ENCODE results near the gene HHEX.

The HHEX gene

GRCh38 chr10:92693534-92693893 is 3.8 kb downstream of the HHEX start:
- no peak for DNase-seq

GRCh38 chr10:92695679-92696605 is 6.2 kb downstream of the HHEX start:
- DNase-seq, result no peak

- DNase-seq, result no peak
Measured at GRCh38 chr10:92696606-92697383, 7.0 kb downstream of the HHEX start.

GRCh38 chr10:92697663-92698511 is 8.1 kb downstream of the HHEX start:
- no peak for DNase-seq

GRCh38 chr10:92699193-92699517 is 9.4 kb downstream of the HHEX start:
- DNase-seq, result no peak

GRCh38 chr10:92699518-92700381 is 10.0 kb downstream of the HHEX start:
- no peak for DNase-seq

- DNase-seq, result no peak
Measured at GRCh38 chr10:92702301-92702916, 12.7 kb downstream of the HHEX start.

- no peak for DNase-seq
Measured at GRCh38 chr10:92712016-92712889, 22.5 kb downstream of the HHEX start.

GRCh38 chr10:92714152-92714845 is 24.5 kb downstream of the HHEX start:
- DNase-seq, result no peak

- no peak for DNase-seq
Measured at GRCh38 chr10:92714872-92715271, 25.1 kb downstream of the HHEX start.

GRCh38 chr10:92719991-92720830 is 30.5 kb downstream of the HHEX start:
- no peak for DNase-seq

GRCh38 chr10:92720831-92721165 is 31.0 kb downstream of the HHEX start:
- no peak for DNase-seq

- no peak for DNase-seq
Measured at GRCh38 chr10:92722349-92722748, 32.6 kb downstream of the HHEX start.

- no peak for DNase-seq
Measured at GRCh38 chr10:92727141-92727540, 37.4 kb downstream of the HHEX start.

GRCh38 chr10:92727550-92727949 is 37.8 kb downstream of the HHEX start:
- no peak for DNase-seq

GRCh38 chr10:92729886-92730285 is 40.1 kb downstream of the HHEX start:
- no peak for DNase-seq

GRCh38 chr10:92732958-92733357 is 43.2 kb downstream of the HHEX start:
- no peak for DNase-seq

- DNase-seq, result no peak
Measured at GRCh38 chr10:92734301-92734700, 44.5 kb downstream of the HHEX start.

- DNase-seq, result no peak
Measured at GRCh38 chr10:92735938-92736337, 46.2 kb downstream of the HHEX start.

Data from activated CD4-positive, CD25-positive, alpha-beta regulatory T cell treated with anti-CD3 and anti-CD28 coated beads, Interleukin-2, amount 50 U/mL, for 72 hours (primary cell).